Endothelial cell of hepatic sinusoid (primary cell): ENCODE results near the gene PML.

ENCODE experiments used
- in situ Hi-C: cut with HindIII; loops from 2 replicates; pipeline ENCODE4 v1.10.0; 2017; ENCODE audit warnings: low sequenced_read_pairs

The PML gene

GRCh38 chr15:73994413-73994883 lies at the start of gene PML:
TSS of gene PML (plus strand) at chr15:73994716. CDS start at chr15:73994813, 97 bp downstream.
- in situ Hi-C loops: loop anchor here (5.0 kb wide), 1 partner anchor 53 kb away; no protein-coding TSS in a partner anchor

- in situ Hi-C loops: loop anchor here (5.0 to 10.0 kb wide), 2 partner anchors 180 to 362 kb away; no protein-coding TSS in a partner anchor
These were observed 49.4 kb upstream of the PML start for GRCh38 chr15:73945130-73945508.

- in situ Hi-C loops: loop anchor here (5.0 to 10.0 kb wide), 2 partner anchors 179 to 361 kb away; no protein-coding TSS in a partner anchor
These were observed 48.3 kb upstream of the PML start for GRCh38 chr15:73946046-73946721.

- in situ Hi-C loops: loop anchor here (5.0 to 10.0 kb wide), 2 partner anchors 178 to 360 kb away; no protein-coding TSS in a partner anchor
These were observed 47.6 kb upstream of the PML start for GRCh38 chr15:73946795-73947370.

GRCh38 chr15:73947651-73948050 lies 46.9 kb upstream of the PML start:
- in situ Hi-C loops: loop anchor here (5.0 to 10.0 kb wide), 2 partner anchors 177 to 360 kb away; no protein-coding TSS in a partner anchor

- in situ Hi-C loops: loop anchor here (5.0 to 10.0 kb wide), 2 partner anchors 176 to 359 kb away; no protein-coding TSS in a partner anchor
These were observed 46.1 kb upstream of the PML start for GRCh38 chr15:73948396-73948795.

- in situ Hi-C loops: loop anchor here (5.0 to 10.0 kb wide), 2 partner anchors 176 to 358 kb away; no protein-coding TSS in a partner anchor
These were observed 45.5 kb upstream of the PML start for GRCh38 chr15:73948982-73949381.

GRCh38 chr15:73949496-73949895 lies 45.0 kb upstream of the PML start:
- in situ Hi-C loops: loop anchor here (5.0 to 10.0 kb wide), 2 partner anchors 175 to 358 kb away; no protein-coding TSS in a partner anchor

GRCh38 chr15:73950479-73950830 lies 44.1 kb upstream of the PML start:
- in situ Hi-C loops: no loop called here

- in situ Hi-C loops: no loop called here
These were observed 43.5 kb upstream of the PML start for GRCh38 chr15:73950831-73951561.

GRCh38 chr15:73951601-73952000 lies 42.9 kb upstream of the PML start:
- in situ Hi-C loops: no loop called here

- in situ Hi-C loops: no loop called here
These were observed 42.2 kb upstream of the PML start for GRCh38 chr15:73952171-73952912.

GRCh38 chr15:73952913-73953750 lies 41.4 kb upstream of the PML start:
- in situ Hi-C loops: no loop called here

GRCh38 chr15:73954188-73955145 lies 40.0 kb upstream of the PML start:
- in situ Hi-C loops: loop anchor here (5.0 kb wide), 1 partner anchor 93 kb away; no protein-coding TSS in a partner anchor

- in situ Hi-C loops: loop anchor here (5.0 kb wide), 1 partner anchor 92 kb away; no protein-coding TSS in a partner anchor
These were observed 39.2 kb upstream of the PML start for GRCh38 chr15:73955326-73955725.

- in situ Hi-C loops: loop anchor here (5.0 kb wide), 1 partner anchor 91 kb away; no protein-coding TSS in a partner anchor
These were observed 38.4 kb upstream of the PML start for GRCh38 chr15:73955861-73956742.

GRCh38 chr15:73956743-73957135 lies 37.8 kb upstream of the PML start:
- in situ Hi-C loops: loop anchor here (5.0 kb wide), 1 partner anchor 91 kb away; no protein-coding TSS in a partner anchor
